Stimulated activated CD8-positive, alpha-beta memory T cell treated with anti-CD3 and anti-CD28 coated beads, Interleukin-2, amount 100 ng/mL, for 48 hours (primary cell): Measurements from ENCODE around the gene USP32.
"Not testable (repeated sequence)": the region's sequence is repeated elsewhere in the genome, so short reads cannot be mapped to it uniquely, and the experiment has no call there.

Experiments
- DNase-seq, 2 donors: peaks; one replicate each; pipeline ENCODE4 v3.0.0-alpha.2; 2020; ENCODE audit warnings: low read depth in 2 of 2

The USP32 gene

GRCh38 chr17:60229188-60229802 is 162.6 kb downstream of the USP32 start:
- no peak for DNase-seq

GRCh38 chr17:60227276-60227675 is 164.7 kb downstream of the USP32 start:
- not testable (repeated sequence) for DNase-seq

- no peak for DNase-seq
Observed at GRCh38 chr17:60224064-60224463, 167.9 kb downstream of the USP32 start.

- DNase-seq = no peak
Observed at GRCh38 chr17:60223456-60223855, 168.5 kb downstream of the USP32 start.

GRCh38 chr17:60218774-60219173 is 173.2 kb downstream of the USP32 start:
- not testable (repeated sequence) for DNase-seq

- not testable (repeated sequence) for DNase-seq
Observed at GRCh38 chr17:60215895-60216294, 176.0 kb downstream of the USP32 start.

GRCh38 chr17:60211282-60211681 is 180.7 kb downstream of the USP32 start:
- DNase-seq = not testable (repeated sequence)

- DNase-seq = not testable (repeated sequence)
Observed at GRCh38 chr17:60208302-60208701, 183.6 kb downstream of the USP32 start.

- DNase-seq = not testable (repeated sequence)
Observed at GRCh38 chr17:60205782-60206181, 186.2 kb downstream of the USP32 start.

GRCh38 chr17:60198630-60199029 is 193.3 kb downstream of the USP32 start:
- not testable (repeated sequence) for DNase-seq

GRCh38 chr17:60194141-60194540 is 197.8 kb downstream of the USP32 start:
- DNase-seq = not testable (repeated sequence)

GRCh38 chr17:60193482-60193881 is 198.5 kb downstream of the USP32 start:
- DNase-seq = no peak

GRCh38 chr17:60193032-60193431 is 198.9 kb downstream of the USP32 start:
- DNase-seq = not testable (repeated sequence)

GRCh38 chr17:60190032-60190431 is 201.9 kb downstream of the USP32 start:
- not testable (repeated sequence) for DNase-seq

GRCh38 chr17:60188759-60189158 is 203.2 kb downstream of the USP32 start:
- DNase-seq = no peak

GRCh38 chr17:60186846-60187745 is 204.8 kb downstream of the USP32 start:
- DNase-seq = not testable (repeated sequence)

- not testable (repeated sequence) for DNase-seq
Observed at GRCh38 chr17:60186372-60186771, 205.6 kb downstream of the USP32 start.

- DNase-seq = not testable (repeated sequence)
Observed at GRCh38 chr17:60180380-60180779, 211.6 kb downstream of the USP32 start.

GRCh38 chr17:60178180-60178579 is 213.8 kb downstream of the USP32 start:
- DNase-seq = not testable (repeated sequence)

GRCh38 chr17:60176763-60177162 is 215.2 kb downstream of the USP32 start:
- not testable (repeated sequence) for DNase-seq

GRCh38 chr17:60174767-60175166 is 217.2 kb downstream of the USP32 start:
- not testable (repeated sequence) for DNase-seq

- DNase-seq = no peak
Observed at GRCh38 chr17:60174035-60174434, 217.9 kb downstream of the USP32 start.

- DNase-seq = no peak
Observed at GRCh38 chr17:60173304-60173819, 218.6 kb downstream of the USP32 start.
